Suppressor macrophage (primary cell): ENCODE data around the gene POLA2.
A peak's percentile ranks its signal among the peaks of the same experiment; 100 is the strongest.

Experiments used
- DNase-seq, 4 experiments: peaks; one replicate each; pipeline ENCODE4 v3.0.0-alpha.2; 2020 to 2022

POLA2 gene

DNA sequence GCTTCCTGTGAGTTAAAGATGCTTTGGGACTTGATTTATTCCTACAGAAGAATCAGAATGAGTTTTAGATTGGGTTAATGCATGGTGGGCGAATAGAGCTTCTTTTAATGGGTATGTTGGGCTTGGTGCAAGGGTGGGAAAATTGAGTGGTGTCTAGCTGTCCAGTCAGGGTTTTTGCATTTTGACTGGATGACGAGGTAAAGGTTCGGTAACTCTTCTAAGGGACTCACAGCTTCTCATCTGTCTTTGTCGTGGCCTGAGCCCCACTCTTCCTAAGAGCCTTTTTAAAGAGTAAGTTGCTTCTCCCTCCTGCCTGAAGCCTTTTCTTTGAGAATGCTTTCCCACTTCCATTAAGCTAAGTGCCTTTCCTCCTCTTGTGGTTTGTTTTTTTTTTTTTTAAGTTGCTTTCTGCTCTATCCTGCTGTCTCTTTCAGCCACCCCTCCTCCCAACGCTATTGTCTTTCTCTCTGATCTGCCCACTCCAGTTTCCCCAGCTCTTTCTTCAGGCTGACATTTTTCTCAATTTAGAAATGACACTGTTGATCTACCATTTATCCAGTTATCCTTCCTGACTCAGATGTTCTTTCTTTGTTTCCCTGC, 73.0 kb downstream of the POLA2 start:
- DNase-seq = no peak

DNA sequence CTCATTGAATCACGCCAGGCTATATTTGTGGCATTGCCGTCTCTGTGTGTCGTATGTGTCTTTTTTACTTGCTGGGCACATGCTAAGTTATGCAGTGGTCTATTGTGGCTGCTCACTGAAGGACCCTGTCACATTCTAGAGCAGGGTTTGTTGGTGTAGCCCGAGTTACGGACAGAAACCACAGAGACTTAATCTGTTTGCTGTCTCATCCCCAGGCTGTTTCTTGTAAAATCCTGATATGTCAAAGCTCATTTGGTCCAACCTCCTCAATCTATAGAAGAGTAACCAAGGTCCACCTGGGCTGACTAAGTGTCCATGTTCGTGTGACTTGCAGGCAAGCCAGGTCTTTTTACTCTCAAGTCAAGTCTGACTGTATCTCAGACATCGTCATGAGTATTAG, 76.9 kb downstream of the POLA2 start:
- DNase-seq = no peak

DNA sequence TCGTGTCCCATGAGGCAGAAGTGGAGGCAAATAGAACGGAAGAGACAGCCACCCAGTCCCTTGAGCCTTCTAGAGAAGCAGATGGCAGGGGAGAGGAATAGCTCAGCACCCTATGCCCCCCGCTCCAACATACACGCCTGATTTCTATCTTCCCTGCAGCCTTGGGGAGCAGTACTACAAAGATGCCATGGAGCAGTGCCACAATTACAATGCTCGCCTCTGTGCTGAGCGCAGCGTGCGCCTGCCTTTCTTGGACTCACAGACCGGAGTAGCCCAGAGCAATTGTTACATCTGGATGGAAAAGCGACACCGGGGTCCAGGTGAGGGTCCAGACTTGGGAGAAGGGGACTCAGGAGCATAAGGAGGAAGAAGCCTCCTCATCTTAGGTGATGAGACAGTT, 78.5 kb downstream of the POLA2 start:
- no peak for DNase-seq

DNA sequence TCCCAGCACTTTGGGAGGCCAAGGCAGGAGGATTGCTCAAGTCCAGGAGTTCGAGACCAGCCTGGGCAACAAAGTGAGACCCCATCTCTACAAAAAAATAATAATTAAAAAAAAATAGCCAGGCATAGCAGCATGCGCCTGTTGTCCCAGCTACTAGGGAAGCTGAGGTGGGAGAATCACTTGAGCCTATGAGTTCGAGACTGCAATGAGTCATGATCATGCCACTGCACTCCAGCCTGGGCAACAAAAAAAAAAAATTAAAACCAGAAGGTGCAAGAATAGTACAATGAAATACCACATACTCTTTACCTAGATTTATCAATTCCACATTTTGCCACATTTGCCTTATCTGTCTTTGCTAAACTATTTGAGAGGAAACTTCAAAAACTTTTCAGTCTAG, 80.1 kb downstream of the POLA2 start:
- DNase-seq = peak; percentile 35 to 71 (median 70)
